Measurements from ENCODE around the gene ANO6.

DNA sequence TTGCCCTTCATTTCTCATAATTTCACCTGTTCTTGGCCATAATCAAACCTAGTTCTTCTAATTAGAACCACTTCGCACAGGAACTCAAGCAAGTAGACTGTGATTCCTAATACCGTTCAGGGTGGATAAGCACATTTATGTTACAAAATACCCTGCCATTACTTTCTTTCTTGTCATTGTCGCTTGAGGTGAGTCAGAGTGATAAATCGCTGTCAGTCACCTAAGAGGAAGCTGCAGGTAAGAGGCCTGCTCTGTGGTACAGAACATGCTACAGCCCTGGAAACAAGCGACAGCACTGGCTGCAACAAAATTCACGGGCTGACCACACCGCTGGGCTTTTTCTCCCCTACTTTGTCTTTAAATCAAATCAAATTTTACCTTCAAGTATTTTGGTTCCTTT, 218.2 kb downstream of the ANO6 start:
- TF ChIP-seq, protein P1, sequence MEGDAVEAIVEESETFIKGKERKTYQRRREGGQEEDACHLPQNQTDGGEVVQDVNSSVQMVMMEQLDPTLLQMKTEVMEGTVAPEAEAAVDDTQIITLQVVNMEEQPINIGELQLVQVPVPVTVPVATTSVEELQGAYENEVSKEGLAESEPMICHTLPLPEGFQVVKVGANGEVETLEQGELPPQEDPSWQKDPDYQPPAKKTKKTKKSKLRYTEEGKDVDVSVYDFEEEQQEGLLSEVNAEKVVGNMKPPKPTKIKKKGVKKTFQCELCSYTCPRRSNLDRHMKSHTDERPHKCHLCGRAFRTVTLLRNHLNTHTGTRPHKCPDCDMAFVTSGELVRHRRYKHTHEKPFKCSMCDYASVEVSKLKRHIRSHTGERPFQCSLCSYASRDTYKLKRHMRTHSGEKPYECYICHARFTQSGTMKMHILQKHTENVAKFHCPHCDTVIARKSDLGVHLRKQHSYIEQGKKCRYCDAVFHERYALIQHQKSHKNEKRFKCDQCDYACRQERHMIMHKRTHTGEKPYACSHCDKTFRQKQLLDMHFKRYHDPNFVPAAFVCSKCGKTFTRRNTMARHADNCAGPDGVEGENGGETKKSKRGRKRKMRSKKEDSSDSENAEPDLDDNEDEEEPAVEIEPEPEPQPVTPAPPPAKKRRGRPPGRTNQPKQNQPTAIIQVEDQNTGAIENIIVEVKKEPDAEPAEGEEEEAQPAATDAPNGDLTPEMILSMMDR (optimal IDR thresholded peaks at IDR 0.05 in 1 of 3, IDR thresholded peaks at IDR 0.05 in 1 of 3, conservative IDR thresholded peaks at IDR 0.05 in 1 of 3; ENCODE audit: extremely low read depth in 1 of 3, insufficient read depth in 2 of 3, low read length in 3 of 3), result no peak
- no peak for TF ChIP-seq EZH2 (IDR thresholded peaks at IDR 0.05; ENCODE audit: low read length)

Measured in keratinocyte (primary cell).